Body of pancreas (tissue), 4 donors: ENCODE data around the gene DPPA5.

Source experiments
- CTCF ChIP-seq, 7 experiments: fragments of 450-650 bp in 4 of 7; fragments of 200-600 bp in 3 of 7; sonication (generic) in 3 of 7; IDR thresholded peaks; one replicate each; pipeline ENCODE4 v1.5.1; 2016 to 2019; ENCODE audit warnings: antibody characterized with exemption in 7 of 7
- POLR2A ChIP-seq, 3 donors: fragments of 450-650 bp; IDR thresholded peaks; one replicate each; pipeline ENCODE4 v1.6.1; 2016; ENCODE audit warnings: antibody characterized with exemption in 3 of 3, mild to moderate bottlenecking in 2 of 3

DNA sequence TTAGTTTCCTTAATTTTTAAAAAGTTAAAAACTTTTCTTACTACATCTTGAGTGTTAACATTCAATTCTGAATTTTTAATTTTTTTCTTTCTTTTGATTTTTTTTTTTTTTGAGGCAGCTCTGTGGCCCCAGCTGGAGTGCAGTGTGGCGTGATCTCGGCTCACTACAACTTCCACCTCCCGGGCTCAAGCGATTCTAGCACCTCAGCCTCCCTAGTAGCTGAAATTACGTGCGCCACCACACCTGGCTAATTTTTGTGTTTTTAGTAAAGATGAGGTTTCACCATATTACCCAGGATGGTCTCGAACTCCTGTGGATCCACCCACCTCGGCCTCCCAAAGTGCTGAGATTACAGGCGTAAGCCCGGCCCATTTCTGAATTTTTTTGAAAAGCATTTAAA, 41.8 kb upstream of the DPPA5 start:
- TF ChIP-seq CTCF (IDR thresholded peaks at IDR 0.05) (no peak), POLR2A (IDR thresholded peaks at IDR 0.05) (no peak)
